Measurements from ENCODE around the gene OSBPL3.

DNA sequence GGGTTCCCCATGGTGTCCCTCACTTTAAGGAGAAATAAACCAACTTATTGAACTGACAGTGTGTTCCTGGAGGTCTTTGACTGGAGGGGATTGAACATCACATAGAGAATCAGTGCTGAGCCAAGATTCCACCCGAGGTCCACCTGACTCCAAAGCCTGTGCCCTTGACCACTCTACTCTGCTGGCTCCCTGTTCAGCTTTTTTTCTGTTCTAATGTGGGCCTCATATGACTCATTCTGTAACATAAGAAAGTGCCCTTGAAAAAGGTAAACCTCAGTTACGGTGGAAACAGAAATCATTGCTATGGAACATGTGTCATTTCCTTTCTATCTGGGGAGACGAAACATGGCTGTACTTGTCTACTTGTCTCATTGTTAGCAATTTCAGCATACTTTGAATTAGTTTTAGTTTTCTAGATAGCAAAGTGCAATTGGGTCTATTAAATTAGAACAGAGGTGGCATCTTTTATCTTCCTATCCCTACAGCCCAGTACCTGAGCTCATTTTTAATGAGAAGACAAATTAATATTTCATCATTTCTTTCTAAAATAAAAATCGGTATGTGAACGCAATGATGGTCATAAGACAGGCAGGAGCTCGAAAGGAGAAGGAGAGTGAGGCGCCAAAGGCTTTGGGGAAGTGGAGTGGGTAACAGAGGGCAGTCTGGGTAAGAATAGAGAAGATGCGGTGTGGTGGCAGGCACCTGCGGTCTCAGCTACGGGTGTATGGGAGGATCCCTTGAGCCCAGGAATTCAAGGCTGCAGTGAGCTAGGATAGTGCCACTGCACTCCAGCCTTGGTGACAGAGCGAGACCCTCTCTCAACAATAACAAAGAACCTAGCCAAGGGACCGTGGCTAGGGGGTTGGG is 224.2 kb downstream of the OSBPL3 start:
- TF ChIP-seq ZNF223 (tag by site-specific recombination; IDR thresholded peaks at IDR 0.05) (no peak), ZBTB21 (tag by site-specific recombination; IDR thresholded peaks at IDR 0.05) (no peak), ZNF341 (tag by site-specific recombination; IDR thresholded peaks at IDR 0.05; ENCODE audit: low read depth) (no peak), ZNF626 (tag by site-specific recombination; IDR thresholded peaks at IDR 0.05) (no peak), BCL11B (tag by site-specific recombination; IDR thresholded peaks at IDR 0.05; ENCODE audit: low read depth) (no peak), ZNF391 (tag by site-specific recombination; IDR thresholded peaks at IDR 0.05; ENCODE audit: borderline replicate concordance, low read depth) (no peak)
- TF ChIP-seq, protein P1, sequence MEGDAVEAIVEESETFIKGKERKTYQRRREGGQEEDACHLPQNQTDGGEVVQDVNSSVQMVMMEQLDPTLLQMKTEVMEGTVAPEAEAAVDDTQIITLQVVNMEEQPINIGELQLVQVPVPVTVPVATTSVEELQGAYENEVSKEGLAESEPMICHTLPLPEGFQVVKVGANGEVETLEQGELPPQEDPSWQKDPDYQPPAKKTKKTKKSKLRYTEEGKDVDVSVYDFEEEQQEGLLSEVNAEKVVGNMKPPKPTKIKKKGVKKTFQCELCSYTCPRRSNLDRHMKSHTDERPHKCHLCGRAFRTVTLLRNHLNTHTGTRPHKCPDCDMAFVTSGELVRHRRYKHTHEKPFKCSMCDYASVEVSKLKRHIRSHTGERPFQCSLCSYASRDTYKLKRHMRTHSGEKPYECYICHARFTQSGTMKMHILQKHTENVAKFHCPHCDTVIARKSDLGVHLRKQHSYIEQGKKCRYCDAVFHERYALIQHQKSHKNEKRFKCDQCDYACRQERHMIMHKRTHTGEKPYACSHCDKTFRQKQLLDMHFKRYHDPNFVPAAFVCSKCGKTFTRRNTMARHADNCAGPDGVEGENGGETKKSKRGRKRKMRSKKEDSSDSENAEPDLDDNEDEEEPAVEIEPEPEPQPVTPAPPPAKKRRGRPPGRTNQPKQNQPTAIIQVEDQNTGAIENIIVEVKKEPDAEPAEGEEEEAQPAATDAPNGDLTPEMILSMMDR (tag by site-specific recombination; IDR thresholded peaks at IDR 0.05): no peak
- TF ChIP-seq, protein P2, sequence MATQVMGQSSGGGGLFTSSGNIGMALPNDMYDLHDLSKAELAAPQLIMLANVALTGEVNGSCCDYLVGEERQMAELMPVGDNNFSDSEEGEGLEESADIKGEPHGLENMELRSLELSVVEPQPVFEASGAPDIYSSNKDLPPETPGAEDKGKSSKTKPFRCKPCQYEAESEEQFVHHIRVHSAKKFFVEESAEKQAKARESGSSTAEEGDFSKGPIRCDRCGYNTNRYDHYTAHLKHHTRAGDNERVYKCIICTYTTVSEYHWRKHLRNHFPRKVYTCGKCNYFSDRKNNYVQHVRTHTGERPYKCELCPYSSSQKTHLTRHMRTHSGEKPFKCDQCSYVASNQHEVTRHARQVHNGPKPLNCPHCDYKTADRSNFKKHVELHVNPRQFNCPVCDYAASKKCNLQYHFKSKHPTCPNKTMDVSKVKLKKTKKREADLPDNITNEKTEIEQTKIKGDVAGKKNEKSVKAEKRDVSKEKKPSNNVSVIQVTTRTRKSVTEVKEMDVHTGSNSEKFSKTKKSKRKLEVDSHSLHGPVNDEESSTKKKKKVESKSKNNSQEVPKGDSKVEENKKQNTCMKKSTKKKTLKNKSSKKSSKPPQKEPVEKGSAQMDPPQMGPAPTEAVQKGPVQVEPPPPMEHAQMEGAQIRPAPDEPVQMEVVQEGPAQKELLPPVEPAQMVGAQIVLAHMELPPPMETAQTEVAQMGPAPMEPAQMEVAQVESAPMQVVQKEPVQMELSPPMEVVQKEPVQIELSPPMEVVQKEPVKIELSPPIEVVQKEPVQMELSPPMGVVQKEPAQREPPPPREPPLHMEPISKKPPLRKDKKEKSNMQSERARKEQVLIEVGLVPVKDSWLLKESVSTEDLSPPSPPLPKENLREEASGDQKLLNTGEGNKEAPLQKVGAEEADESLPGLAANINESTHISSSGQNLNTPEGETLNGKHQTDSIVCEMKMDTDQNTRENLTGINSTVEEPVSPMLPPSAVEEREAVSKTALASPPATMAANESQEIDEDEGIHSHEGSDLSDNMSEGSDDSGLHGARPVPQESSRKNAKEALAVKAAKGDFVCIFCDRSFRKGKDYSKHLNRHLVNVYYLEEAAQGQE (tag by site-specific recombination; IDR thresholded peaks at IDR 0.05): no peak
- TF ChIP-seq, protein P3, sequence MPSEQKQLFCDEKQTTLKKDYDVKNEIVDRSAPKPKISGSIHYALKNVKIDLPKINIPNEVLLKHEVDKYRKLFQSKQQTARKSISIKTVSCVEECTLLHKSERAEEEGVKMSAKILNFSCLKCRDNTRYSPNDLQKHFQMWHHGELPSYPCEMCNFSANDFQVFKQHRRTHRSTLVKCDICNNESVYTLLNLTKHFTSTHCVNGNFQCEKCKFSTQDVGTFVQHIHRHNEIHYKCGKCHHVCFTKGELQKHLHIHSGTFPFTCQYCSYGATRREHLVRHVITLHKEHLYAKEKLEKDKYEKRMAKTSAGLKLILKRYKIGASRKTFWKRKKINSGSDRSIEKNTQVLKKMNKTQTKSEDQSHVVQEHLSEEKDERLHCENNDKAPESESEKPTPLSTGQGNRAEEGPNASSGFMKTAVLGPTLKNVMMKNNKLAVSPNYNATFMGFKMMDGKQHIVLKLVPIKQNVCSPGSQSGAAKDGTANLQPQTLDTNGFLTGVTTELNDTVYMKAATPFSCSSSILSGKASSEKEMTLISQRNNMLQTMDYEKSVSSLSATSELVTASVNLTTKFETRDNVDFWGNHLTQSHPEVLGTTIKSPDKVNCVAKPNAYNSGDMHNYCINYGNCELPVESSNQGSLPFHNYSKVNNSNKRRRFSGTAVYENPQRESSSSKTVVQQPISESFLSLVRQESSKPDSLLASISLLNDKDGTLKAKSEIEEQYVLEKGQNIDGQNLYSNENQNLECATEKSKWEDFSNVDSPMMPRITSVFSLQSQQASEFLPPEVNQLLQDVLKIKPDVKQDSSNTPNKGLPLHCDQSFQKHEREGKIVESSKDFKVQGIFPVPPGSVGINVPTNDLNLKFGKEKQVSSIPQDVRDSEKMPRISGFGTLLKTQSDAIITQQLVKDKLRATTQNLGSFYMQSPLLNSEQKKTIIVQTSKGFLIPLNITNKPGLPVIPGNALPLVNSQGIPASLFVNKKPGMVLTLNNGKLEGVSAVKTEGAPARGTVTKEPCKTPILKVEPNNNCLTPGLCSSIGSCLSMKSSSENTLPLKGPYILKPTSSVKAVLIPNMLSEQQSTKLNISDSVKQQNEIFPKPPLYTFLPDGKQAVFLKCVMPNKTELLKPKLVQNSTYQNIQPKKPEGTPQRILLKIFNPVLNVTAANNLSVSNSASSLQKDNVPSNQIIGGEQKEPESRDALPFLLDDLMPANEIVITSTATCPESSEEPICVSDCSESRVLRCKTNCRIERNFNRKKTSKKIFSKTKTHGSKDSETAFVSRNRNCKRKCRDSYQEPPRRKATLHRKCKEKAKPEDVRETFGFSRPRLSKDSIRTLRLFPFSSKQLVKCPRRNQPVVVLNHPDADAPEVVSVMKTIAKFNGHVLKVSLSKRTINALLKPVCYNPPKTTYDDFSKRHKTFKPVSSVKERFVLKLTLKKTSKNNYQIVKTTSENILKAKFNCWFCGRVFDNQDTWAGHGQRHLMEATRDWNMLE (tag by site-specific recombination; conservative IDR thresholded peaks at IDR 0.05; ENCODE audit: low read depth): no peak

Measured in HEK293 (cell line).